GM21526 (cell line): ENCODE measurements around the gene MAPK1.
"Not testable (repeated sequence)": the region's sequence is repeated elsewhere in the genome, so short reads cannot be mapped to it uniquely, and the experiment has no call there.

Experiments
- ATAC-seq: cut with Tn5 transposase; IDR thresholded peaks from one replicate; pipeline ENCODE4 v1.9.1; 2021; ENCODE audit warnings: moderate library complexity; ENCODE audit not compliant: unreplicated experiment, low FRiP score

Gene MAPK1

GRCh38 chr22:21850660-21851059 is 16.8 kb downstream of the MAPK1 start:
- no peak for ATAC-seq

DNA sequence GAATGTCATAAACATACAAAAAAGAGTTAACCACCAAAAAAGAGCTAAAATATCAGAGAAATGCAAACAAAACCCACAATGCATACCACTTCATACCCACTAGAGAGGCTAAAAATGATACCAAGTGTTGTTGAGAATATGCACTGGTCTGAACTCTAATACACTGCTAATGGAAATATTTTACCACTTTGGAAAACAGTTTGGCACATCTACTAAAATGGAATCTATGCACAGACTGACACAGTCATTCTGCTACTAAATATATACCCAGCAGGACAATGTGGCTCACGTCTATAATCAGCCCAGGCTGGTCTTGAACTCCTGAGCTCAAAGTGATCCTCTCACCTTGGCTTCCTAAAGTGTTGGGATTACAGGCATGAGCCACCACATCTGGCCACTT is 18.0 kb downstream of the MAPK1 start:
- ATAC-seq: no peak

DNA sequence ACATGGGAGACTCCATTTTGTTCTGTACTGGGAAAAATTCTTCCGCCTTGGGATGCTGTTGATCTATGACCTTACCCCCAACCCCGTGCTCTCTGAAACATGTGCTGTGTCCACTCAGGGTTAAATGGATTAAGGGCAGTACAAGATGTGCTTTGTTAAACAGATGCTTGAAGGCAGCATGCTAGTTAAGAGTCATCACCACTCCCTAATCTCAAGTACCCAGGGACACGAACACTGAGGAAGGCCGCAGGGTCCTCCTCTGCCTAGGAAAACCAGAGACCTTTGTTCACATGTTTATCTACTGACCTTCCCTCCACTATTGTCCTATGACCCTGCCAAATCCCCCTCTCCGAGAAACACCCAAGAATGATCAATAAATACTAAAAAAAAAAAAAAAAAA is 19.4 kb downstream of the MAPK1 start:
- ATAC-seq: not testable (repeated sequence)

- ATAC-seq: no peak
These were observed 21.6 kb downstream of the MAPK1 start for GRCh38 chr22:21845558-21846453.

DNA sequence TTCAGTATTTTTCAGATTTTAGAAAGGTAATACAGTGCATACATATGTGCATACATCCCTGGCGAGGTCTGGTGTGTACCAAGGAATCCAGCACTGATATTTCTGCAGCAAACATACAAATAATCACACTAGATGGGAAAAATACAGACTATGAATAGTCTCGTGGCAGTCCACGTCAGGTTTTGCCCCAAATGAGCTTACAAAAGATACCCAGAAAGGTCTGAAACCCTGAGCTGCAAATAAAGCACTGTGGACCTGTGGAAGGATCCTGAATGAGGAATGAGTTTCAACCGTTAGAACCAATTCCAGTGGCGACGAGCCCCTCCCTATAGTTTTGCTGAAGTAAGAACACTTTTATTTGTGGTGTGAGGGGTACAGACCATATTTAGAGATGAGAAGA is 24.5 kb downstream of the MAPK1 start:
- ATAC-seq: no peak

DNA sequence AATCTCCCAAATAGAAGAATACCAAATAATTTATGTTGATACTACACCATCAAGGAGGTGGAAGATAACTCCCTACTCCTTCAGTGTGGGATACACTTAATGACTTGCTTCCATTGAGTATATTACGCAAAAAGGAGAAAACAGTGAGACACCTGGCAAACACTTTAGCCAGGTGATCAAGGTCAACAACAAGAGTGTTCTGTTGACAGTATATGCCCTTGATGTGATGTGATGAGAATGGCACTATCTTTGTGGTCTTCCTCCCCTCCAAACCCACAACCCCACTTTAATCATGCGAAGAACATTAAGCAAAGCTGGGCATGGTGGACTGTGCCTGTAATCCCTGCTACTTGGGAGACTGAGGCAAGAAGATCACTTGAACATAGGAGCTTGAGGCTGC is 26.0 kb downstream of the MAPK1 start:
- ATAC-seq: no peak

- no peak for ATAC-seq
These were observed 27.1 kb downstream of the MAPK1 start for GRCh38 chr22:21840236-21840823.

GRCh38 chr22:21839765-21840140 is 27.7 kb downstream of the MAPK1 start:
- ATAC-seq: no peak

DNA sequence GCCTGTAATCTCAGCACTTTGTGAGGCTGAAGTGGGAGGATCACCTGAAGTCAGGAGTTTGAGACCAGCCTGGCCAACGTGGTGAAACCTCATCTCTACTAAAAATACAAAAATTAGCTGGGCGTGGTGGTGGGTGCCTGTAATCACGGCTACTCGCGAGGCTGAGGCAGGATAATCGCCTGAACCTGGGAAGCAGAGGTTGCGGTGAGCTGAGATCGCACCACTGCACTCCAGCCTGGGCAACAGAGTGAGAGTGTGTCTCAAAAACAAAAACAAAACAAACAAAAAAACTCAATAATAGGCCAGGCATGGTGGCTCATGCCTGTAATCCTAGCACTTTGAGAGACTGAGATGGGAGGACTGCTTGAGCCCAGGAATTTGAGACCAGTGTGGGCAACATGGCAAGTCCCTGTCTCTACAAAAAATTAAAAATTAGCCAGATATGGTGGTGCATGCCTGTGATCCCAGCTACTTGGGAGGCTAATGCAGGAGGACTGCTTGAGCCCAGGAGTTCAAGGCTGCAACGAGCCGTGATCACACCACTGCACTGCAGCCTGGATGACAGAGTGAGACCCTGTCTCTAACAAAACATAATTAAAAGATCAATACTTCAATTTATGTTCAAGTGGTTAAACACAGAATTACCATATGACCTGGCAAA is 28.2 kb downstream of the MAPK1 start:
- ATAC-seq: not testable (repeated sequence)

DNA sequence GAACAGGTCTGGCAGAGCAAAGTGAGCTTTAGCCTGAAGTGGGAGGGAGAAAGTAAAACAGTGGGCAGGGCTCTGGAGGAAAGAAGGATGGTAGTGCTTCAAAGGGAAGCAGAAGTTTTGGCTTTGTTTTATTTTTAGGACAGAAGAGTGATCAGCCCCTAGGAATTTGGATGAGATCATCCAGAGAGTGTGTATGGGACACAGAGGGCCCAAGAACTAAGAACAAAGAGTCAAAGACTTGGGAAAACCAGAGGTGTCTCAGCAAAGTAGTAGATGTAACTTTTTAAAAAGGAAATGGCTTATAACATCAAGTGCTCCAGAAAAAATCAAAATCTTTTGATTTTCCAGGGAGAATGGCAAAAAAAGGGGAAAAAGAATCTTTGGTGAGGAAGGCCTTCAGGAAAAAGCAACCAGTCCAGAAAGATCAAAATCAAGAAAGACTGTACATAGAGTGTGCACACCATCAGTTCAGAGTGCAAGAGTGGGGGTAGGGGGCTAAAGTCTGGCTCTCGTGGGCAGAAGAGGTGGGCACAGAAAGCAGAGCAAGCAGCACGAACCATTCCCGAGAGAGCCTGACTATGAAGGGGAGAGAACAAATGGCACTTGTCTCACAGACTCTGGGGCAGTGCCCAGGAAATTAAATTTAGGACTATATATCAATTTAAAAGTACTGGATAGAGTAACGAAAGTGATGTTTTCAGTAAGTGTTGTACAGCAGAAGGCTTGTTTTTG is 30.0 kb downstream of the MAPK1 start:
- no peak for ATAC-seq

- ATAC-seq: not testable (repeated sequence)
These were observed 31.0 kb downstream of the MAPK1 start for GRCh38 chr22:21836486-21836885.

DNA sequence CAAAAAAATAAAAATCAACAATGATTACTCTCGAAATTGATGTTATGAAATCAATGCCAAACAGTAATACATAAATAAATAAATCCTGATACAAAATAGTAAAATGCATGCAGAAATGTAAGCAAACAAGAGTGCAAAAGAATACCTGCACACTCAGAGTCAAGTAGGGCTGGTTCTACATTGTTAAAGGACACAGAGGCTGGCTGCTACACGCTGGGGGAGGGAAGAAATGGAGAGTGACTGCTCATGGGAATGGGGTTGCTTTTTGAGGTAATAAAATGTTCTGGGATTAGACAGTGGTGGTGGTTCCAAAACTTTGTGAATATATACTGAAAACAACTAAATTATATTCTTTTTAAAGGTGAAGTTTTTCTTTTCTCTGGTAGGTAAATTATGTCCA is 32.1 kb downstream of the MAPK1 start:
- no peak for ATAC-seq

DNA sequence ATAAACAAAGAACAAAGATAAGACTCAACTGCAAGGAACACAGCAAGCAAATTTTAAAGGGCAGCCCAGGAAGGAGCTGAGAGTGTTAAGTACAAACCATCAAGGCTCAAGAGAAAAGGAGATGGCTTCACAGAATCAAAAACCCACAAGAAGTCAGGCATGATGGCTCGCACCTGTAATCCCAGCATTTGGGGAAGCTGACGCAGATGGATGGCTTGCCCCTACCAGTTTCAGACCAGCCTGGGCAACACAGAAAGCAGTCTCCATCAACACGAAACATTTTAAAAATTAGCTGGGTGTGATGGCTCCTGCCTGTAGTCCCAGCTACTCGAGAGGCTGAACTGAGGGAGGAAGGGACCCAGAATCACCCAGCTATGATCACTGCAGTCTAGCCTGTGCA is 32.6 kb downstream of the MAPK1 start:
- ATAC-seq: no peak

DNA sequence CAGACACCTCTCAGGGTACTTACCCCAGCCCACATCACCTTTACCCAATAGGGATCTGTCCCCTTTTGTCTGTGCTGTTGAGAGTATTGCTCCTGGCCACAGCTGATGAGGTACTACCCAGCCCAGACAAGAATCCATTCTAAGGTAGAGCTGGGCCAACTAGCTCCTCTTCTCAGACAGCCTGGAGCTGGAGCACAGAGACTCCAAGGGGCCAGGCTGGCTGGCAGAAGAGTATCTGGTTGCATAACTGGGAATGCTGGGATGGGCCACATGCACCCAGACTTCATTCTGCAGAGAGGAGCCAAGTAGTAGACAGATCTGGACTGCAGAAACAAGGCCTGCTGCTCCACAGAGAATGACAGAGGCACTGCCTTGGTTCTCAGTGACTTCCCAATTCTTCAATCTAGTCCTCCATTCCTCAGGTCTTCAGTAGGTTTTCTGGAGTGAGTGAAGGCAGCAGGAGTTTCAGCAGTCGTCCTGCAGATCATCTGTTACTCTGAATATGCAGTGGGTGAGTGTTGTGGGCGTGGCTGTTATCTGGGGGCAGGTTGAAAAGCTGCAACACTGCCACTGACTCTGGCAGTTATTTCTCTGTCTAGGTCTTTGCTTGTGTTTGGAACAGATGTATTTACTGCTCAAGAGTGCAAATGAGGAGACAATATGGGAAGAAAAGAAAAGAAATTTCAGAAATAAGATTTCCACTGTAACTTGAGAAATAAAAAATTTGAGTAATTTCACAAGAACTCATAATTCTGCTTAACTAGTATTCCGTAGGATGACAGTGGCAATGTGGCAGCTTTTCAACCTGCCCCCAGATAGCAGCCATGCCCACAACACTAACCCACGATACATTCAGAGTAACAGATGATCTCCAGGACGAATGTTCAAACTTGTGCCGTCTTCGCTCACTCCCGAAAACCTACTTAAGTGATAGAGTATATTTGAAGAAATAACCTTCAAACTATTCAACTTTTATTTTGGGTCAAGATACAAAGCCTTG is 34.9 kb downstream of the MAPK1 start:
- no peak for ATAC-seq

DNA sequence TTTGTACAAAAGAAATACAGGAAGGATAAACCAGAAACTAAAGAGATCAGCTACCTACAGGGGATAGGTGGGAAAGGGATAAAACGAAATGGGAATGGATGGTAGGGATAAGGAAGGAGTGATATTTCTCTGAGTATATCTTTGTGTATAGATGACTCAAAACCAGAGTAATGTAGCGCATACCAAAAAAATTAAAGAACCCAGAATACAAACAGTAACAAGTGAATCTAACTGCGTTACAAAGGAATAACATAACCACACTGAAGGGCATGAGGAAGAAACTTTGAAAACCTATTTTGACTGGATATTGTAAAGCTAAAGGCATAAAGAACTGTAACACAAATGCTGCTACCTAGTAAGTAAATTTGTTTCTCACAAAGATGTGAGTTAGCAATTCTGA is 37.9 kb downstream of the MAPK1 start:
- no peak for ATAC-seq

- no peak for ATAC-seq
These were observed 39.2 kb downstream of the MAPK1 start for GRCh38 chr22:21828268-21828638.

DNA sequence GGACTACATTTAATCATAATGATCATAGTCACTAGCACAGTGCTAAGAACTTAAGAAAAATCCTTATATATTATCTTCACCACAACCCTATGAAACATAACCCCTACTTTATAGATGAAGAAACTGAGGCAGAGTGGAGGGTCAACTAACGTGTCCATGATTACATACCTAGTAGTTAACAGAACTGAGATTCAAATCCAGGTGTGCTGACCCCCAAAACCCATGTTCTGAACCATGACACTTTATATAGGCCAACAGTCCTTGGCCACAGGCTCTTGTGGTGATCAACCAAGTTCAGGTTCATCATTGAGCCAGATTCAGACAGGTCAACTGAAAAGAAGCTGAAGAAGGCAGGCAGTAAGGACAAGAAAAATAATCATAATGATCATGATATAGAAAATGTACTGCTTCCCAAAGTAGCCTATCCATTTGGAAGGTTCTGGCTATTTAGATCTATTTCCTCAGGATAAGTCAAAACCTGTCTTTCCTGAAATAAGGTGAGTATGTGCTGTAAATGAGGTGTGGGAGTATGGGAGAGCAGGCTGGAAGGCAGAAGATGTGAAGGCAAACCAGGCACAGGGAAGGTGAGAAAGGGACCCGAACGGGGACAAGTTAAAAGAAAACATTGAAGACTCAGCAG is 39.7 kb downstream of the MAPK1 start:
- ATAC-seq: no peak

GRCh38 chr22:21826204-21826603 is 41.2 kb downstream of the MAPK1 start:
- ATAC-seq: no peak

GRCh38 chr22:21824962-21825361 is 42.5 kb downstream of the MAPK1 start:
- ATAC-seq: not testable (repeated sequence)
